ENCODE data around the gene UTP20.

DNA sequence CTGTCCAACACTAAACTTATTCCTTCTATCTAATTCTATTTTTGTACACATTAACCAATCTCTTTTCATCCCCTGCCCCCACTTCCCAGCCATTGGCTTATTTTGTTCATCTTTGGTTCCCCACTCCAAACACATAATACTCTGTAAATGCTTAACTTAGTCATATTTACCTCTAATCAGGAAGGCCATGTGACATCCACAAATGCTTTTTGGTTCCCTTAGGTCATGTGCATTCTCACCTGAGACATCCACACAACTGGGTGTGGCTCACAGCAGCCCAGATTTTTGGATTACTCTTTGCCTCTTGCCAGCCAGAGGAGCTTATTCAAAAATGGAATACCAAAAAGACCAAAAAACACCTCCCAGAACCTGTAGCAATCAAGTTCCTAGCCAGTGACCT is 99.2 kb downstream of the UTP20 start:
- TF ChIP-seq POLR2A (IDR thresholded peaks at IDR 0.05): no peak
- TF ChIP-seq, protein P1, sequence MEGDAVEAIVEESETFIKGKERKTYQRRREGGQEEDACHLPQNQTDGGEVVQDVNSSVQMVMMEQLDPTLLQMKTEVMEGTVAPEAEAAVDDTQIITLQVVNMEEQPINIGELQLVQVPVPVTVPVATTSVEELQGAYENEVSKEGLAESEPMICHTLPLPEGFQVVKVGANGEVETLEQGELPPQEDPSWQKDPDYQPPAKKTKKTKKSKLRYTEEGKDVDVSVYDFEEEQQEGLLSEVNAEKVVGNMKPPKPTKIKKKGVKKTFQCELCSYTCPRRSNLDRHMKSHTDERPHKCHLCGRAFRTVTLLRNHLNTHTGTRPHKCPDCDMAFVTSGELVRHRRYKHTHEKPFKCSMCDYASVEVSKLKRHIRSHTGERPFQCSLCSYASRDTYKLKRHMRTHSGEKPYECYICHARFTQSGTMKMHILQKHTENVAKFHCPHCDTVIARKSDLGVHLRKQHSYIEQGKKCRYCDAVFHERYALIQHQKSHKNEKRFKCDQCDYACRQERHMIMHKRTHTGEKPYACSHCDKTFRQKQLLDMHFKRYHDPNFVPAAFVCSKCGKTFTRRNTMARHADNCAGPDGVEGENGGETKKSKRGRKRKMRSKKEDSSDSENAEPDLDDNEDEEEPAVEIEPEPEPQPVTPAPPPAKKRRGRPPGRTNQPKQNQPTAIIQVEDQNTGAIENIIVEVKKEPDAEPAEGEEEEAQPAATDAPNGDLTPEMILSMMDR (IDR thresholded peaks at IDR 0.05): no peak

All from thyroid gland (tissue), 4 donors.